Measurements from ENCODE around the gene SMIM30. TPM values are rescaled to one million over a fixed set of nuclear protein-coding genes. Genes with fewer than 3 reads are reported as not detected.

The SMIM30 gene
- polyA plus RNA-seq, 4 donors: 48.9 to 76.5 (median 64.2) TPM

DNA sequence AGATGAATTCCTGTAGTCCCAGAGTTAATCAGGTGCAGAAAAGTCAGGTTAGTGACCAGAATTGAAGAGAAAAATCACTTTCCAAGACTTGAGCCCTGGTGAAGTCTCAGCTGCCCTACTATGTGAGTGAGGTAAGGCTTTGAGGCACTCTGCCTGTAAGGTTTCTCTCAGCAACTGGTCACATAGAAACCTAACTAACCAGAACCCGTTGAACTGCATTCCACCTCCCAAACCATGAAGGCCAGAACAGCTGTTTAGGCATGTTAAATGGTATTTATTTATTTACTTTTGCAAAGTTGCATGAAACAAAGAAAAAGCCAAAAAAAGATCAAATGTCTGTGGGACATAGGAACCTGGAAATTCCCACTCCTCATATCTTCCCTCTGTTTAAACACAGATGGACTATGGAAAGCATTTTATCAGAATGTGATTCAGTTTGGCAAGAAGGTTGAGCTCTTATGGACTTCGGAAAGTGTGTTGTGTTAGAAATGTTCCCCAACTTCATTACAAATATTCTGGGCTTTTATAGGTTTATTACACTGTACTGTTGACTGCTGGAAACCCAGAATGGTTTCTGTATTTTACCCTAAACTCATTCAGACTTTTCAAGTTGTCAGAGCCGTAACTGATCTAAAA is 19.0 kb downstream of the SMIM30 start:
- no peak overlapping the region for H3K27ac ChIP-seq (ENCODE audit: low read depth in 1 of 3, low read length in 2 of 3)
- no peaks in the 10 kb centered on the region for H3K36me3 ChIP-seq (ENCODE audit: control insufficient read depth in 3 of 3, insufficient read depth in 2 of 3, low read depth in 1 of 3, low read length in 3 of 3)
- no peak overlapping the region for H3K4me3 ChIP-seq (ENCODE audit: low read depth in 1 of 3, low read length in 3 of 3)
- no peak for DNase-seq
- FAIRE-seq: no peak
- peaks cover 0 to 4% (median 0%) of the 10 kb centered on the region in 3 donors for H3K27me3 ChIP-seq (ENCODE audit: control insufficient read depth in 3 of 3, insufficient read depth in 3 of 3, low read length in 3 of 3)
- H3K4me1 ChIP-seq (ENCODE audit: control insufficient read depth in 3 of 3, insufficient read depth in 2 of 3, low read depth in 1 of 3, low read length in 2 of 3): no peaks in the 10 kb centered on the region
- H3K9me3 ChIP-seq (ENCODE audit: control insufficient read depth in 2 of 2, insufficient read depth in 1 of 2, low read depth in 1 of 2, low read length in 1 of 2): no peaks in the 10 kb centered on the region
- whole genome bisulfite sequencing, 3 donors: 50 to 59% (median 51%) methylated on average over 3 of the region's 3 CpGs

DNA sequence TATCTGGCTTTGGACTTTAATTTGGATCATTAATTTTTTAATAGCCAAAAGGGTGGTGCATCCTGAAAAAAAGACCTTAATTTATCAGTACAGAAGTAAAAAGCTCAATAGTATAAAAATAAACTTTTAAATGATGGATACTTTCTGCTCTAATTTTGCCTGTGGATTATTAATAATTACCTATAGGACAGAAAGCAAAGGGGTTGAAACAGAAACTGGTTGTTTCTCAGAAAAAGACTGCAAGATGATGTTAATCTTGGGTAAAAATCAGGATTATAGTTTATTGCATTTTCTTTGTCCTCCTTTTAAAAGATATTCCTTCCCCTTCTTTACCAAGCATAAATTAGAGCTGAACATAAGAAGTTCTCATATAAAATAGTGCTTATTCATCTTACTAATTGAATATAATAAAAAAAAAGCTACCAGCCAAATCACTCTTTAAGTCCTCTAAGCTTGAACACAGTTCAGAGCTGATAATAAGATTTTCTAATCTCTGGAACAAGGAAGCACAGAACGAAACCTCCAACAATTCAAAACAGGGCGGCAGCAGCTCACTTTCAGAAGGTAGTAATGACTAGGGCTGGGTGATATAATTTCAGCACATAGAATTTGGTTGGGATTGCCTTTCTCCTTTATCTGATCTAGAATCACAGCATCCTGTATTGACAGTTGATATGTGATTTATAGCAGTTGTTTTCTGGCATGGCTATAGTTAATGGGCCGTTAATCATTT is 23.7 kb downstream of the SMIM30 start:
- Histone ChIP-seq H3K27ac (ENCODE audit: low read depth in 1 of 3, low read length in 2 of 3) (no peak overlapping the region), H3K36me3 (ENCODE audit: control insufficient read depth in 3 of 3, insufficient read depth in 2 of 3, low read depth in 1 of 3, low read length in 3 of 3) (no peaks in the 10 kb centered on the region), H3K4me3 (ENCODE audit: low read depth in 1 of 3, low read length in 3 of 3) (no peak overlapping the region), H3K27me3 (ENCODE audit: control insufficient read depth in 3 of 3, insufficient read depth in 3 of 3, low read length in 3 of 3) (no peaks in the 10 kb centered on the region), H3K4me1 (ENCODE audit: control insufficient read depth in 3 of 3, insufficient read depth in 2 of 3, low read depth in 1 of 3, low read length in 2 of 3) (no peaks in the 10 kb centered on the region), H3K9me3 (ENCODE audit: control insufficient read depth in 2 of 2, insufficient read depth in 1 of 2, low read depth in 1 of 2, low read length in 1 of 2) (no peaks in the 10 kb centered on the region)
- 18 to 55% (median 33%) methylated on average over 3 of the region's 3 CpGs for WGBS, 3 donors
- no peak for FAIRE-seq
- no peak for DNase-seq

DNA sequence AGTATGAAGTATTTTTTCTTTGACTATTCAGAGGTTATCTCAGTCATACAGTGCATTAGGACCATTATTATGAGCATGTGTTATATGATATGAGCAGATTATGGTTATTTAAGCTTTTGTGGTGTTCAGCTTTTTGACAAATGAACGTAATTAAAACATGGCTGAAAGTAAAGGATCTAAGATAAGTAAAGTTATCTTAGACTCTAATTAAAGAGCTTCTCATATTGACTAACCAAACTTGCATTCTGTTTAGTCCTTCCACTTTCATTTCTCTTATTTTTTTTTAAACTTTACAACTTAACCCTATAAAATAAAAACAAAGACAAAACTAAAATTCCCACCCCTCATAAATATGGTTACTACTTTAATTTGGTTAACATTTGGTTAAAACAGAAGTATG is 24.8 kb downstream of the SMIM30 start:
- Histone ChIP-seq H3K27me3 (ENCODE audit: control insufficient read depth in 3 of 3, insufficient read depth in 3 of 3, low read length in 3 of 3) (no peaks in the 10 kb centered on the region), H3K27ac (ENCODE audit: low read depth in 1 of 3, low read length in 2 of 3) (no peak overlapping the region), H3K9me3 (ENCODE audit: control insufficient read depth in 2 of 2, insufficient read depth in 1 of 2, low read depth in 1 of 2, low read length in 1 of 2) (no peaks in the 10 kb centered on the region), H3K4me3 (ENCODE audit: low read depth in 1 of 3, low read length in 3 of 3) (no peak overlapping the region), H3K36me3 (ENCODE audit: control insufficient read depth in 3 of 3, insufficient read depth in 2 of 3, low read depth in 1 of 3, low read length in 3 of 3) (no peaks in the 10 kb centered on the region), H3K4me1 (ENCODE audit: control insufficient read depth in 3 of 3, insufficient read depth in 2 of 3, low read depth in 1 of 3, low read length in 2 of 3) (no peaks in the 10 kb centered on the region)
- no peak for DNase-seq
- WGBS, 3 donors: 66 to 72% (median 67%) methylated on average over 1 of the region's 1 CpG
- FAIRE-seq: no peak

DNA sequence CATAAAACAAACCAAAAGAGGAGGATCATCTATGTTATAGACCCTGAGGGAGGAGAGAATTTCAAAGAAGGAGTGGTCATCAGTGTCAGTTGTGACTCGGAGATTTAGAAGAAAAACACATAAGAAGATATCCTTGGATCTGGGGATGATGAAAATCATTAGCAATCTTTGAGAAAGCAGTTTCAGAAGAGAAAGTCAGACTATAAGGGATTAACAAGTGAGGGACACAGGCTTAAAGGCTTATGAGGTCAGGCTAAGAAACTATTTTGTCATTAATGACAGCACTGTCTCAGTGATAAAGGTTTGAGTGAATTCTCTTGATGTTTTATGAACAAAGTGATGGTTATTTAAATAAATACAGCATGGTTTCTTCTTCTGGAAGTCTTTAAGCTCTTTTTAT is 25.6 kb downstream of the SMIM30 start:
- Histone ChIP-seq H3K36me3 (ENCODE audit: control insufficient read depth in 3 of 3, insufficient read depth in 2 of 3, low read depth in 1 of 3, low read length in 3 of 3) (no peaks in the 10 kb centered on the region), H3K9me3 (ENCODE audit: control insufficient read depth in 2 of 2, insufficient read depth in 1 of 2, low read depth in 1 of 2, low read length in 1 of 2) (no peaks in the 10 kb centered on the region), H3K27me3 (ENCODE audit: control insufficient read depth in 3 of 3, insufficient read depth in 3 of 3, low read length in 3 of 3) (no peaks in the 10 kb centered on the region), H3K4me3 (ENCODE audit: low read depth in 1 of 3, low read length in 3 of 3) (no peak overlapping the region), H3K4me1 (ENCODE audit: control insufficient read depth in 3 of 3, insufficient read depth in 2 of 3, low read depth in 1 of 3, low read length in 2 of 3) (no peaks in the 10 kb centered on the region), H3K27ac (ENCODE audit: low read depth in 1 of 3, low read length in 2 of 3) (no peak overlapping the region)
- DNase-seq (no peak), FAIRE-seq (no peak)
- WGBS, 3 donors: 82 to 87% (median 85%) methylated on average over 1 of the region's 1 CpG

DNA sequence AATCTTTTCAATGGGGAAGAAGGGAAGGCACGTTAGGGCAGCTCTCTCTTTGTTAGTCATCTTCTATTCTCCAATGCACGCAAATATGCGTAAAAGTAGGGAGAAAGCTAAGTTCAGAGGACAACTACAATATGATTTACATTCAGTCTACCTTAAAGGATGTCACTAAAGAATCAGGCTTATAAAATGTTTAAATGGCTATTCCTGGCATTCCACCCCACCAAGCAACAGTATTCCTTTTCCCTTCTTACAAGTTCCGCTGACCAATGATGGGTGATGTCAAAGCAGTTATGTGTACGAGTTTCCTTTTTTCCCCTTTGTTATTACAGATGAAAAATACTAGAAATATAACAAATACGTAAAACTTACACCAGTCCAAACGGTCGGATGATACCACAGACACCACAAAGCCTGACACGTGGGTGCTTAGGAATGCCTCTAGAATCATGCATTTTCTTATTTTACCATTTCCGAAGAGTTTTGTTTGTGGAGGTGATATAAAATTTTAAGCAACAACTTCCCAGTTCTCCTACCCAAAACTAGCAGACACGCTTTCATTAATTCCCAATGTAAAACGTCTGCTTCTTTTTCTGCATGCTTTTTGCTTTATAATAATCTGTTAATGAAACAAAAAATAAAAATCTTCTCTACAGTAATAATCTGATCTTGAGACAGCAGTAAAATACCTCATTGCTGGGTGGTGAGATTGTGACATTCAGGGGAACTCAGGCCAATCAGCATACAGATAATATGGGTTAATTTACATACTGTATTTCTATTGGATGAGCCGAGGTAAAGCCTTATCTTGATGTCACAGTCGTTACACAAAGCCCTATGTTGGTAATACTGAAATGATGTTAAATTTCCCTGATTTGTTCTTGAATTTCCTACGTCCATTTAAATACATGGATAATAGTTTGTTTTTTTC is 31.0 kb downstream of the SMIM30 start:
- FAIRE-seq (no peak), DNase-seq (peak; percentile 5 to 11)
- H3K4me3 ChIP-seq (ENCODE audit: low read depth in 1 of 3, low read length in 3 of 3): peak overlapping the region in 1 of 3 donors; percentile 52

DNA sequence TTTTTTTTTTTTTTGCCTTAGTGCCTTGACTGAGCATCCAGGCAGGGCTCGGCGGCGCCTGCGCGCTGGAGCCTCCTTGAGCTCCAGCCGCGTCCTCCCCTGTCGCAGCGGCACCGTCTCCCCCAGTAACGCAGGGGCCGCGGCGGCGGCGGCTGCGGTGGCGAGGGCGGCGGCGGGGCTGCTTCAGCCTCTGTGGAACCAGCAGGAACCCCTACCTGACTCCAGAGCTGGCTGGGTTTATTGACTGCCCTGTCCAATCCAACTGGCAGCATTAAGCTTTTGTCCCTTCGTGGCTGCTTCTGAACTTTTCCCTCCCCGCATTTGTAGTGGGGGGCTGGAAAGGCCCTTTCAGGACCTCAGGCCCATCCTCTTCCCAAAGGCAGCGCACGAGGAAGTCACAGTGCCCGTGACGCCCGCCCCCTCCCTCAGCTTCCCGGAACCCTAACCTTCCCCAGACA is 31.9 kb downstream of the SMIM30 start, which contains the start of gene GPR85:
Gene GPR85, minus strand, starts transcription at position 397 of the 458 bp plus-strand sequence. CDS start 2,106 bp downstream, outside the sequence.
- DNase-seq: peak; percentile 9 to 65

More for the DNA sequence above, 31.0 kb downstream of the SMIM30 start:
- 42 to 57% (median 54%) methylated on average over 15 of the region's 15 CpGs for WGBS, 3 donors
- H3K27me3 ChIP-seq (ENCODE audit: control insufficient read depth in 3 of 3, insufficient read depth in 3 of 3, low read length in 3 of 3): peaks cover 0 to 8% (median 6%) of the 10 kb centered on the region in 3 donors
- H3K36me3 ChIP-seq (ENCODE audit: control insufficient read depth in 3 of 3, insufficient read depth in 2 of 3, low read depth in 1 of 3, low read length in 3 of 3): no peaks in the 10 kb centered on the region
- peaks cover 0 to 2% (median 0%) of the 10 kb centered on the region in 3 donors for H3K4me1 ChIP-seq (ENCODE audit: control insufficient read depth in 3 of 3, insufficient read depth in 2 of 3, low read depth in 1 of 3, low read length in 2 of 3)
- no peaks in the 10 kb centered on the region for H3K9me3 ChIP-seq (ENCODE audit: control insufficient read depth in 2 of 2, insufficient read depth in 1 of 2, low read depth in 1 of 2, low read length in 1 of 2)
- H3K27ac ChIP-seq (ENCODE audit: low read depth in 1 of 3, low read length in 2 of 3): peak overlapping the region in 1 of 3 donors; percentile 54

DNA sequence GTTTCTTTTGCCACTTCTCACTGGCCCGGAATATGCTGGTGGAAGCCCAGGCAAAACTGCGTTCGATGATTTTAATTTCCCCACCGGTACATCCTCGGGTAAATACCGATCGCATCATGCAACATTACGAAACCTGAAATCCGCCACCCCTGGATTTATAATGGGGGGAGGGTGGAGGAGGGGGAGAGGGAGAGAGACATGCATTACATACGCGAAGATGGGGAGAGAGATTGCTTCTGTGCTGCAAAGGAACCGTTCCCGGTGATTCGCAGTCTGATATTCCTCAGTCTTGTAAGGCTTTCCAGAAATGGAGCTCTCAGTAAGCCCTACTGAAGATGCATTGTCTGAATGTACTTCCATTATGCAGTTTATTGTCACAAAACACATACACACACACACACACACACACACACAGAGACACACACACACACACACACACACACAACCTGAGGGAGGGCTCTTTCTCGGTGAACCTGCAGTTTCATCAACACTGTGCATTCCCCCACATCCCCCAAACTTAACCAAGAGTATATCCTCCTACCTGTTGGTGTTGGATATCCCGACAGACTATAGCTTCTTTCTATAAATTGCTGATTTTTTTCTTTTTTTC is 32.5 kb downstream of the SMIM30 start:
- Histone ChIP-seq H3K4me3 (ENCODE audit: low read depth in 1 of 3, low read length in 3 of 3) (peak overlapping the region in 1 of 3 donors; percentile 9), H3K27me3 (ENCODE audit: control insufficient read depth in 3 of 3, insufficient read depth in 3 of 3, low read length in 3 of 3) (peaks cover 0 to 8% (median 6%) of the 10 kb centered on the region in 3 donors), H3K27ac (ENCODE audit: low read depth in 1 of 3, low read length in 2 of 3) (no peak overlapping the region), H3K4me1 (ENCODE audit: control insufficient read depth in 3 of 3, insufficient read depth in 2 of 3, low read depth in 1 of 3, low read length in 2 of 3) (peaks cover 0 to 2% (median 0%) of the 10 kb centered on the region in 3 donors), H3K9me3 (ENCODE audit: control insufficient read depth in 2 of 2, insufficient read depth in 1 of 2, low read depth in 1 of 2, low read length in 1 of 2) (no peaks in the 10 kb centered on the region), H3K36me3 (ENCODE audit: control insufficient read depth in 3 of 3, insufficient read depth in 2 of 3, low read depth in 1 of 3, low read length in 3 of 3) (no peaks in the 10 kb centered on the region)
- 25 to 28% (median 25%) methylated on average over 16 of the region's 16 CpGs for WGBS, 3 donors
- FAIRE-seq: no peak
- DNase-seq: no peak

More for the DNA sequence above, 31.9 kb downstream of the SMIM30 start, which contains the start of gene GPR85:
- Histone ChIP-seq H3K36me3 (ENCODE audit: control insufficient read depth in 3 of 3, insufficient read depth in 2 of 3, low read depth in 1 of 3, low read length in 3 of 3) (no peaks in the 10 kb centered on the region), H3K27ac (ENCODE audit: low read depth in 1 of 3, low read length in 2 of 3) (peak within 1 kb of the TSS in 1 of 3 donors; percentile 54), H3K4me1 (ENCODE audit: control insufficient read depth in 3 of 3, insufficient read depth in 2 of 3, low read depth in 1 of 3, low read length in 2 of 3) (peaks cover 0 to 2% (median 0%) of the 10 kb centered on the region in 3 donors), H3K9me3 (ENCODE audit: control insufficient read depth in 2 of 2, insufficient read depth in 1 of 2, low read depth in 1 of 2, low read length in 1 of 2) (no peaks in the 10 kb centered on the region), H3K27me3 (ENCODE audit: control insufficient read depth in 3 of 3, insufficient read depth in 3 of 3, low read length in 3 of 3) (peaks cover 0 to 8% (median 6%) of the 10 kb centered on the region in 3 donors), H3K4me3 (ENCODE audit: low read depth in 1 of 3, low read length in 3 of 3) (peak within 1 kb of the TSS in 1 of 3 donors; percentile 52)
- 1 to 5% (median 1%) methylated on average over 25 to 29 of the region's 29 CpGs for WGBS, 3 donors
- no peak for FAIRE-seq

Measured in small intestine (tissue), 7 donors.